IMR-90 (cell line): ENCODE data around the gene AUTS2. TPM values are rescaled to one million over a fixed set of nuclear protein-coding genes. Genes with fewer than 3 reads are reported as not detected.

Experiments used
- ATAC-seq: fragments of 200-7000 bp; cut with Tn5 transposase; 2 replicates; pipeline ENCODE4 v1.9.1; 2020; ENCODE audit warnings: low read depth, mild to moderate bottlenecking, moderate library complexity
- BruUV-seq: library from RNA; stranded (reverse); fragments of 400-500 nt; replicated peaks from 2 replicates; lab custom pipeline; 2021; lab: Mats Ljungman, UMichigan
- CTCF ChIA-PET: fragments of 300-600 bp; formaldehyde crosslinking; extraction: SDS; loops from one replicate; lab custom pipeline; 2021; ENCODE audit warnings: antibody characterized with exemption; lab: Yijun Ruan, JAX
- POLR2A ChIA-PET: fragments of 300-600 bp; sonication (Branson Sonifier 250); formaldehyde crosslinking; loops from one replicate; lab custom pipeline; 2022; ENCODE audit warnings: antibody characterized with exemption; ENCODE audit not compliant: unreplicated experiment; lab: Charles Lee
- DNase-seq: peaks from one replicate; pipeline ENCODE4 v3.0.0; 2013
- H2AFZ ChIP-seq: replicated peaks from 2 replicates; pipeline ENCODE3; 2013; ENCODE audit warnings: low read length, mild to moderate bottlenecking; ENCODE audit not compliant: poor library complexity
- H2AK5ac ChIP-seq: 2 replicates; pipeline ENCODE4 v1.6.1; 2013; ENCODE audit warnings: low read depth, low read length, inconsistent platforms
- H2AK9ac ChIP-seq: replicated peaks from 2 replicates; pipeline ENCODE3; 2013; ENCODE audit warnings: mild to moderate bottlenecking, low read depth, low read length, moderate library complexity; ENCODE audit not compliant: poor library complexity
- H2BK120ac ChIP-seq: 2 replicates; pipeline ENCODE4 v1.6.1; 2013; ENCODE audit warnings: low read depth, low read length, inconsistent platforms
- H2BK15ac ChIP-seq: 3 replicates; pipeline ENCODE4 v1.6.1; 2013; ENCODE audit warnings: low read depth, low read length, inconsistent platforms
- H2BK20ac ChIP-seq: 2 replicates; pipeline ENCODE4 v1.6.1; 2013; ENCODE audit warnings: low read depth, mild to moderate bottlenecking, inconsistent platforms, low read length, moderate library complexity
- H2BK5ac ChIP-seq: 2 replicates; pipeline ENCODE4 v1.6.1; 2013; ENCODE audit warnings: mild to moderate bottlenecking, low read depth, low read length, inconsistent platforms; ENCODE audit not compliant: poor library complexity, severe bottlenecking
- H3K14ac ChIP-seq: replicated peaks from 2 replicates; pipeline ENCODE4 v1.6.1; 2013; ENCODE audit warnings: low read depth, low read length, inconsistent platforms
- H3K18ac ChIP-seq: 2 replicates; pipeline ENCODE4 v1.6.1; 2013; ENCODE audit warnings: low read depth, low read length, control low read depth
- H3K23ac ChIP-seq: 2 replicates; pipeline ENCODE4 v1.6.1; 2013; ENCODE audit warnings: low read depth, low read length, inconsistent platforms
- H3K27ac ChIP-seq: 2 replicates; pipeline ENCODE4 v1.5.1; 2013; ENCODE audit warnings: mild to moderate bottlenecking, control low read depth, low read length; ENCODE audit not compliant: insufficient read depth
- H3K27me3 ChIP-seq: 2 replicates; pipeline ENCODE4 v1.6.1; 2013; ENCODE audit warnings: low read length; ENCODE audit not compliant: control insufficient read depth, insufficient read depth
- H3K36me3 ChIP-seq: 2 replicates; pipeline ENCODE4 v1.6.1; 2013; ENCODE audit warnings: low read length, mixed read lengths; ENCODE audit not compliant: control insufficient read depth, insufficient read depth
- H3K4ac ChIP-seq: 2 replicates; pipeline ENCODE4 v1.6.1; 2013; ENCODE audit warnings: low read depth, low read length, inconsistent platforms
- H3K4me1 ChIP-seq: 2 replicates; pipeline ENCODE4 v1.6.1; 2013; ENCODE audit warnings: low read length, mixed read lengths; ENCODE audit not compliant: control insufficient read depth, insufficient read depth
- H3K4me2 ChIP-seq: 2 replicates; pipeline ENCODE4 v1.6.1; 2013; ENCODE audit warnings: low read depth, mild to moderate bottlenecking, control low read depth, low read length, moderate library complexity
- H3K4me3 ChIP-seq: 2 replicates; pipeline ENCODE4 v1.5.1; 2013; ENCODE audit warnings: low read depth, mild to moderate bottlenecking, control low read depth, low read length, moderate library complexity; ENCODE audit not compliant: insufficient read depth
- H3K56ac ChIP-seq: 2 replicates; pipeline ENCODE4 v1.6.1; 2013; ENCODE audit warnings: low read length, inconsistent platforms; ENCODE audit not compliant: insufficient read depth; ENCODE audit errors: extremely low read depth
- H3K79me1 ChIP-seq, 2 experiments: 2 replicates each; pipeline ENCODE4 v1.6.1; 2013; ENCODE audit warnings: low read length in 2 of 2, inconsistent platforms in 1 of 2, low read depth in 1 of 2
- H3K9ac ChIP-seq: 2 replicates; pipeline ENCODE4 v1.6.1; 2013; ENCODE audit warnings: low read depth, low read length, control low read depth
- H3K9me1 ChIP-seq: 2 replicates; pipeline ENCODE4 v1.6.1; 2013; ENCODE audit warnings: low read length, inconsistent platforms; ENCODE audit not compliant: insufficient read depth
- H3K9me3 ChIP-seq: 2 replicates; pipeline ENCODE4 v1.6.1; 2013; ENCODE audit warnings: low read length; ENCODE audit not compliant: control insufficient read depth, insufficient read depth
- H4K20me1 ChIP-seq: 2 replicates; pipeline ENCODE4 v1.6.1; 2013; ENCODE audit warnings: low read length, inconsistent platforms; ENCODE audit not compliant: insufficient read depth
- H4K5ac ChIP-seq: 2 replicates; pipeline ENCODE4 v1.6.1; 2013; ENCODE audit warnings: mild to moderate bottlenecking, low read depth, low read length, control low read depth
- H4K8ac ChIP-seq, 2 experiments: 2 replicates each; pipeline ENCODE4 v1.6.1; 2013; ENCODE audit warnings: low read depth in 2 of 2, low read length in 2 of 2, control low read depth in 1 of 2, inconsistent platforms in 1 of 2
- H4K91ac ChIP-seq: 2 replicates; pipeline ENCODE4 v1.6.1; 2013; ENCODE audit warnings: low read depth, low read length, inconsistent platforms; ENCODE audit not compliant: insufficient read depth
- BHLHE40 ChIP-seq: fragments of 150-350 bp; IDR thresholded peaks from 2 replicates; pipeline ENCODE4 v1.6.1; 2016; ENCODE audit warnings: mild to moderate bottlenecking, low read depth, low read length
- CEBPB ChIP-seq: IDR thresholded peaks from 2 replicates; pipeline ENCODE4 v1.6.1; 2012; ENCODE audit warnings: low read depth, low read length, improper control_type of control experiment
- CHD1 ChIP-seq: IDR thresholded peaks from 2 replicates; pipeline ENCODE4 v1.6.1; 2012; ENCODE audit warnings: low read depth, low read length, improper control_type of control experiment
- CTCF ChIP-seq: conservative IDR thresholded peaks from 2 replicates; pipeline ENCODE4 v1.5.1; 2012; ENCODE audit warnings: mild to moderate bottlenecking, low read depth, low read length, improper control_type of control experiment
- ELK1 ChIP-seq: fragments of 150-350 bp; IDR thresholded peaks from 2 replicates; pipeline ENCODE4 v1.6.1; 2016; ENCODE audit warnings: low read depth, mild to moderate bottlenecking, low read length, moderate library complexity, borderline replicate concordance
- FOS ChIP-seq: fragments of 150-350 bp; IDR thresholded peaks from 2 replicates; pipeline ENCODE4 v1.6.1; 2016; ENCODE audit warnings: low read depth, low read length
- MAFK ChIP-seq: IDR thresholded peaks from 2 replicates; pipeline ENCODE4 v1.6.1; 2012; ENCODE audit warnings: low read depth, low read length, improper control_type of control experiment
- MAZ ChIP-seq: IDR thresholded peaks from 2 replicates; pipeline ENCODE4 v1.6.1; 2012; ENCODE audit warnings: low read depth, mild to moderate bottlenecking, low read length, improper control_type of control experiment, moderate library complexity, borderline replicate concordance
- MXI1 ChIP-seq: IDR thresholded peaks from 2 replicates; pipeline ENCODE4 v1.6.1; 2012; ENCODE audit warnings: low read depth, mild to moderate bottlenecking, low read length, moderate library complexity, borderline replicate concordance
- NFE2L2 ChIP-seq: fragments of 150-350 bp; IDR thresholded peaks from 2 replicates; pipeline ENCODE4 v1.6.1; 2016; ENCODE audit warnings: low read depth, mild to moderate bottlenecking, low read length
- POLR2A ChIP-seq: IDR thresholded peaks from 2 replicates; pipeline ENCODE4 v1.6.1; 2012; ENCODE audit warnings: mild to moderate bottlenecking, low read depth, low read length
- RAD21 ChIP-seq: IDR thresholded peaks from 2 replicates; pipeline ENCODE4 v1.6.1; 2012; ENCODE audit warnings: low read length, improper control_type of control experiment
- RCOR1 ChIP-seq: IDR thresholded peaks from 2 replicates; pipeline ENCODE4 v1.6.1; 2012; ENCODE audit warnings: mild to moderate bottlenecking, low read length, improper control_type of control experiment; ENCODE audit not compliant: insufficient replicate concordance
- RFX5 ChIP-seq: IDR thresholded peaks from 2 replicates; pipeline ENCODE4 v1.8.0; 2012; ENCODE audit warnings: low read depth, mild to moderate bottlenecking, low read length, moderate library complexity
- SMC3 ChIP-seq: fragments of 150-350 bp; IDR thresholded peaks from 2 replicates; pipeline ENCODE4 v1.6.1; 2016; ENCODE audit warnings: low read depth, mild to moderate bottlenecking, antibody characterized with exemption, low read length, moderate library complexity
- WGBS, 2 experiments: methylation state at CpG; one replicate each; pipeline versions ENCODE4 v1.1.5 to v1.1.7; 2013; ENCODE audit warnings: missing lambda C conversion rate in 2 of 2; ENCODE audit not compliant: insufficient read length in 1 of 2; ENCODE audit errors: extremely low coverage in 2 of 2; 5-methylcytosine and 5-hydroxymethylcytosine counted together
- dilution Hi-C: fragments of 300-500 bp; cut with HindIII; formaldehyde crosslinking; loops from one replicate; pipeline ENCODE4 v1.14.3; 2018; ENCODE audit warnings: low sequenced_read_pairs; ENCODE audit not compliant: unreplicated experiment
- in situ Hi-C: fragments of 300-500 bp; cut with MboI; formaldehyde crosslinking; loops from 3 replicates; pipeline ENCODE4 v1.14.3; 2019; ENCODE audit warnings: low sequenced_read_pairs, inconsistent platforms, mixed read lengths
- intact Hi-C: fragments of 100-400 bp; cut with micrococcal nuclease; formaldehyde crosslinking; loops from 2 replicates; pipeline ENCODE4 v1.10.0; 2022
- polyA plus RNA-seq, 3 experiments: library from polyadenylated mRNA; depleted of rRNA; stranded (reverse); fragments of >200 nt; gene quantifications; 2 replicates each; pipeline ENCODE4 v1.2.3, GENCODE V29; 2012; ENCODE audit warnings: low replicate concordance in 1 of 3
- total RNA-seq: library from RNA; depleted of rRNA; stranded (reverse); fragments of >200 nt; gene quantifications from 2 replicates; pipeline ENCODE4 v1.2.3, GENCODE V29; 2012
- TF ChIP-seq, protein P1 (sequence below): fragments of 150-350 bp; IDR thresholded peaks from 2 replicates; pipeline ENCODE4 v1.6.1; 2017; ENCODE audit warnings: mild to moderate bottlenecking, antibody characterized with exemption, low read length, low read depth

Gene AUTS2
- total and polyA plus RNA-seq, 2 of the 4 experiments (the other 2 are of a cell fraction): 0.90 to 3.0 TPM

- in situ Hi-C loops (no loop called here), dilution Hi-C loops (no loop called here), intact Hi-C loops (no loop called here)
- Histone ChIP-seq H2BK15ac (no peak overlapping the region), H3K36me3 (no peaks in the 10 kb centered on the region), H2BK20ac (no peak overlapping the region), H2AK5ac (no peak overlapping the region), H4K91ac (no peak overlapping the region), H3K9me1 (no peaks in the 10 kb centered on the region), H3K4me2 (no peak overlapping the region), H4K8ac (no peak overlapping the region), H3K9me3 (no peaks in the 10 kb centered on the region; the same call in 1 of the 2 replicates), H3K14ac (no peak overlapping the region), H3K79me1 (no peaks in the 10 kb centered on the region), H3K4ac (no peak overlapping the region), H2BK5ac (no peak overlapping the region), H3K4me1 (no peaks in the 10 kb centered on the region), H3K27ac (no peak overlapping the region), H3K23ac (no peak overlapping the region), H3K18ac (no peak overlapping the region), H4K20me1 (no peaks in the 10 kb centered on the region), H2AK9ac (no peak overlapping the region), H3K9ac (no peak overlapping the region), H3K27me3 (no peaks in the 10 kb centered on the region), H3K56ac (no peak overlapping the region), H3K4me3 (no peak overlapping the region), H4K5ac (no peak overlapping the region), H2BK120ac (no peak overlapping the region), H2AFZ (no peak overlapping the region)
- ChIA-PET CTCF (no interaction called here), POLR2A (no interaction called here)
- DNase-seq (no peak), ATAC-seq (no peak)
- TF ChIP-seq POLR2A (no peak), RAD21 (no peak), NFE2L2 (no peak), FOS (no peak), RFX5 (no peak), MXI1 (no peak), CTCF (no peak), MAFK (no peak), ELK1 (no peak), CHD1 (no peak), SMC3 (no peak), CEBPB (no peak), RCOR1 (no peak), MAZ (no peak), BHLHE40 (no peak)
- TF ChIP-seq, protein P1, sequence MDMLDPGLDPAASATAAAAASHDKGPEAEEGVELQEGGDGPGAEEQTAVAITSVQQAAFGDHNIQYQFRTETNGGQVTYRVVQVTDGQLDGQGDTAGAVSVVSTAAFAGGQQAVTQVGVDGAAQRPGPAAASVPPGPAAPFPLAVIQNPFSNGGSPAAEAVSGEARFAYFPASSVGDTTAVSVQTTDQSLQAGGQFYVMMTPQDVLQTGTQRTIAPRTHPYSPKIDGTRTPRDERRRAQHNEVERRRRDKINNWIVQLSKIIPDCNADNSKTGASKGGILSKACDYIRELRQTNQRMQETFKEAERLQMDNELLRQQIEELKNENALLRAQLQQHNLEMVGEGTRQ: no peak
- WGBS, 2 experiments: no CpG with 5 or more reads among the region's 7 CpGs
- BruUV-seq: no TSS peak
Observed at GRCh38 chr7:69696054-69696591, 97.8 kb downstream of the AUTS2 start.
